Nasal cavity respiratory epithelium epithelial cell of viscerocranial mucosa (primary cell): ENCODE results near the gene ASB14. TPM values are rescaled to one million over a fixed set of nuclear protein-coding genes. Genes with fewer than 3 reads are reported as not detected.

Experiments
- total RNA-seq: library from RNA; depleted of rRNA; stranded (reverse); fragments of >200 nt; gene quantifications from 2 replicates; pipeline ENCODE4 v1.2.3, GENCODE V29; 2014

ASB14 gene
- total RNA-seq: not detected in 2 replicates

GRCh38 chr3:57292159-57292896 lies at the start of gene ASB14:
ASB14 (minus strand) TSS chr3:57292685; CDS start chr3:57292033, 652 bp downstream.

GRCh38 chr3:57227204-57227929 lies 65.1 kb downstream of the ASB14 start, which contains the start of gene APPL1:
APPL1 (plus strand) TSS chr3:57227729; CDS start chr3:57227884, 155 bp downstream.

Other genes starting within 250 kb of the ASB14 start
- gene SPATA12, start 232.0 kb downstream of the ASB14 start, total RNA-seq: not detected in 2 replicates
- 1.4 and 7.7 TPM in 2 replicates for gene IL17RD, start 127.3 kb downstream of the ASB14 start, total RNA-seq
- gene HESX1, start 92.7 kb downstream of the ASB14 start, total RNA-seq: 0.43 and 0.68 TPM in 2 replicates
- gene APPL1, start 65.0 kb downstream of the ASB14 start, total RNA-seq: 36.9 and 51.9 TPM in 2 replicates